ENCODE measurements around the gene PHC2.

The PHC2 gene

DNA sequence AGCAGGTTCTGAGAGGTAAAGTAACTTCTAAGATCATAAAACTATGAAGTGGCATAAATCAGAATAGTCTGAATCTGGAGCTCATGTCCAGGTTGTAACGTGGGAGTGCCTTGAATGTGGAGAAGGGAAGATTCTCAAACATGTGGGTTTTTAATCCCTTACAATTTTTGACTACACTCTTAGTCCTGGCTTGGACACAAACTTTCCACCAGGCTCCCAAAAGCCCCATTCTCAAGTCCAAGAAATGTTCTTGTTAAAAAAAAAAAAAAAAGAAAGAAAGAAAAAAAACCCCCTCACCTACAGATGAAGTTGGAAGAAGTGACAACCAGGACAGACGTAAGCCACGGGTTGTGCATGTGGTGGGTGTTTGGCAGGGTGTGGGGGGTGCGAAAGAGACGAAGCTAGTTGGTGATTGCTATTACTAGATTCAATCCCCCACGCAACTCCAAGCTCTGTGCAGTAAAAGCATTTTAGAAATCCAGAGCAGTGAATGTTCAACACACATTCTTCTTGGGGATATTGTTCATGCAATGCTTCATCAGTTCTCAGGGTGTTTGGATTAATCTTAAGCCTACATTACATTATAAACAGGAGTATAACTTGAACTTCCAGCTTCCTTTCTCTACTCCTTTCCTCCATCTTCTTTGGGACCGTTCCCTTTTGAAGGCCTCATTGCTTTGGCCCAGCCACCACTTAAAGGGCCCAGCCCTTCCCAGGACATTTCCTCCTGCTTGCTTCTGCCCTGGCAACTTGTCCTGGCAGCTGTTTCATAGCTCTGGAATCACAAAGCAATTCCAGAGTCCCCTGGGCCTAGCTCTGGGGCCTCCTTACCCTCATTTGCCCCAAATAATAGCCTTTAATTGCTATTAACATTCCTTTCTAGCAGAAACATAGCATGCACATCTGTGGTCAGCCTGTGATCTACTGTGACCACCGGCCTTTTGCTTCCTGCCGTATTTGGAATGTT is 41.8 kb downstream of the PHC2 start:
- DNase-seq: no peak

DNA sequence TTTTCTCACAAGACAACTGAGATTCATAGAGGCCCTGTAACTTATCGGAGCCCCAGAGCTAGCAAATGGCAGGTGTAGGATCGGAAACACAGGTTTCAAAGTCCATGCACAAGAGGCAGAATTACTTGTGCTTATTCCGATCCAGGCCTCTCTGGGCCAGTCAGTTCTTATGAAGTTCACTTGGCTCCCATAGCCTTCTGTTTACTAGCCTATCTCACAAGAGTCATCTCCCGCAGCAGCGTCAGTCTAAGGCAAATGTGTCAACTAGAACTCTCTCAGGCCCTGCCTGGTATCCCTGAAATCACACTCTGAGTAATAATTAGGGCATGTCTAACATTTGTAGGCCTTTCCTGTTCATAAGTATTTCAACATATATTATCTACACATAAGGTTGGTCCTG is 43.3 kb downstream of the PHC2 start:
- no peak for DNase-seq

GRCh38 chr1:33385251-33385650 is 45.6 kb downstream of the PHC2 start:
- DNase-seq: no peak

DNA sequence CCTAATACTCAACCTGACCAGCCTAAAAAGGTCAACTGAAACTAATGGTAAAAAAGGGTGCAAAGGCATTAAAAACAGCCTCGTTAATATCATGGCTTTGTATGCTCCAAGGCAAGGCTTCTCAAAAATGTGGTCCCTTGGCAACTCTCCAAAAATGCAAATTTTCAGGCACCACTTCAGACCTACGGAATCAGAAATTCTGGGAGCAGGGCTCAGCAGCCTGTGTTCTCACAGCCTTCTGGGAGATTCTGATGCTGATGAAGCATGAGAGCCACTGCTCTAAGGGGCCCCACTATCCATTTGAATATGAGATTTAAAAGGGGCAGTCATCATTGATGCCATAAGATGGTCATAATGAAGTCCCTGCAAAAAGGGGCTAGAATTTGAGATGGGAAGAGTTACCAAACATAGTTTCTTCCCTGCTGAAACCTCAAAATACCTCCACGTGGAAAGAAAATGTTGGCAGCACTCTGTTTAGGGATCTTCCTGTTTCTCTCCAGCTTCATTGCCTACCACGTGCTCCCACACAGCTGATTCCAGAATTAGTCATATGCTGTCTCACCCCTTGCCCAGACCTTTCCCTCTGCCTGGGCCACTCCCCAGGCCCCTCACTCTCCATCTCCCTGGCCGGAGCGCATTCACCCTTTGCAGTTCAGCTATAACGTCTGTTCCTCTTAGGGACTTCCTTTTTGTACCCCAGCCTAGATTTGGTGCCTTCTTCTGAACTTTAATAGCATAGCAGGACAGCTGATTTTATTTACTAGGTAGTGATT is 46.7 kb downstream of the PHC2 start:
- DNase-seq: peak; percentile 23 to 24

DNA sequence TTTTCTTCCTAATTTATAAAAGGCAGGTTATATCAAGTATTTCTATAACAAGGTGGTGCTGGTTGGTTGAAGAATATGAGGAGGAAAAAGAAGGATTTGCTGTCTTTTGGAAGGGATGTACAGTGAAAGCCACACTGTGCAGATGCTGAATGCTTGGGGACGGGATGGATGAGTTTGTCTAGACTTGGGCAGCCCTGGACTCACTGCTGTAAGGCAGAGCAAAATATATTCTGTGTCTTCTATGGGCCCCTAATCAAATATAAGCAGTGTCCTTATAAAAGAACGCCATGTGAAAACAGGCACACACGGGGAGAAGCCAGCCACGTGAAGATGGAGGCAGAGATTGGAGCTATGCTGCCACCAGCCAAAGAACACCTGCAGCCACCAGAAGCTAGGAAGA is 47.4 kb downstream of the PHC2 start:
- no peak for DNase-seq

GRCh38 chr1:33382661-33383415 is 48.1 kb downstream of the PHC2 start:
- no peak for DNase-seq

DNA sequence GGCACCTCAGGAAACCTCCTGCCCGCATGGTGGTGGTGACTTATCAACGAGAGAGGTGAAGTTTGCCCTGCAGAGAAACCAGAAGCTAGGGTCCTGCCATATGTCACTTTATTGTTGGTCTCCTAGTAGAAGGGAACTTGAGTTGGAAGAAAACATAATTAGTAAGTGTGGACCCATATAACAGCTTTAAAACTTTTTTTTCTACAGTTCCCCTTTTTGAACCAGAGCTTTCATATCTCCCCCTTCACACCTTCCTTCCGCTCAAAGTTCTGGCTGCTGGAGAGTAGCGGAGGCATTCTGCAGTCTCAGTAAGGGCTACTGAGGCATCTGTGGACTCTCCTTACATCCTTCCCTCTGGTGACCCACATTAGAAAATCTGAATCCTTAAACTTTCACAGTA is 48.9 kb downstream of the PHC2 start:
- DNase-seq: no peak

DNA sequence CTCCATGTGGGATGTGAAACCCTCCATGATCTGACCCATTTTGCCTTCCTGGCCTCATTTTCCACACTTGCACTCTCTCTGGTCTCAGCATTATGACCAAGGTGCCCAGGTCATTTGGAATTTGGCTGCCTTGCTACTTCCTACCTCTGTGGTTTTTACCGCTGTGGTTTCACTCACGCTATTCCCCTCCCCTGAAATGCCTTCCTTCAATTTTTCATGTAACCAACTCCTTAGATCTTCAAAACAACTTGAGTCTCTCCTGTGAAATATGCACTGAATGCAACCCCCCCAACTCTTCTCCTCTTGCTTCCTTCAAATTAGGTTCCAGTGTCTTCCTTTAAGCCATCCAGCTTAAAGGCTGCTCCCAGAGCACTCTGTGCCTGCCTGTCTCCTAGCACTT is 50.1 kb downstream of the PHC2 start:
- no peak for DNase-seq

DNA sequence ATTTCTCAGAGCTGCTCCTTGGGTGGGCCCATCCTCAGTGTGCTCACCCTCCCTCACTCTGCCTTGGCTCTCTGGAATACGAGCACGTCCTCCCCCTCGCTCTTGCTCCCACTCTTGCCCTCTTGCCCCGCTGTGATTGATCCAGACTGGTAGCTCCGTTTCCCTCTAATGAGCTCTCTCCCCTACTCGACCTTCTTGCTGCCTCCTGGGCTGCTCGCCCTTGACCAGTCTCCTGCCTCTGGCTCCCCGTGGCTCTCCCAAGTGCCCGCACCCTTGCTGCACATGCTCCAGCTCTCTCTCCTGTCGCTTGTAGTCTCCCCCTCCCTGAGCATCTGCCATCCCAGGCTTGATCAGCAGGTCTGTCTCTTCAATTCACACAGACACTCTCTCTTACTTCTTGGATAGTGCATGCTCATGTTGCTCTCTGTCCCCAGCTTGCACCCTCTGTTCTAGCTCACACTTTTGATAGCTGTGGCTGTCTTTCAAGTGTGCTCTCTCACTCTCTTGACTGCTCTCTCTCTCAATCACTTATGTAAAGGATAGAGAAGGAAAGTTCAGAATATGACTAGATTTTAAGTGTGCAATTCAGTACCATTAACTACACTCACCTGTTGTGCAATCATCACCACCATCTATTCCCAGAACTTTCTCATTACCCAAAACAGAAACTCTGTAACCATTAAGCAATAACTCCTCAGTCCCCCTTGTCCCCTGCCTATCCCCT is 51.1 kb downstream of the PHC2 start:
- no peak for DNase-seq

DNA sequence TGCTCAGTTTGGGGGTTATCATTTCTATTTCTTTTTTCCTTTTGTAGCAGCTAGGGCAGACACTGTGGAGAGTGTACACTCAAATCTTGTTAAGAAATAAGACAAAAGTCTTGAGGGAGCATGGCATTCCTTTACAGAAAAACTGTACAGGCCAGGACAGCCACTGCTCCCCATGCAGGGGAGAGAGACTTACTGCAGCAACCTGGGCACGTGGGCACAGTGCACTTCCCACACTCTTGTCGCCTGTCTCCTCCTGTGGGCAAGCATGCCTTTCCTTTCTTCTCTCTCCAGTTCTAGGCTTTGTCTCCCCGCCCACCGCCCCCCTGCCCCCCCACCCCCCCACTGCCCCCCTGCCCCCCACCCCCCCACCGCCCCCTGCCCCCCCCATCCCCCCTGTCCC is 51.9 kb downstream of the PHC2 start:
- DNase-seq: no peak

GRCh38 chr1:33378524-33378923 is 52.4 kb downstream of the PHC2 start:
- DNase-seq: peak in 1 of 2 experiments; percentile 37

DNA sequence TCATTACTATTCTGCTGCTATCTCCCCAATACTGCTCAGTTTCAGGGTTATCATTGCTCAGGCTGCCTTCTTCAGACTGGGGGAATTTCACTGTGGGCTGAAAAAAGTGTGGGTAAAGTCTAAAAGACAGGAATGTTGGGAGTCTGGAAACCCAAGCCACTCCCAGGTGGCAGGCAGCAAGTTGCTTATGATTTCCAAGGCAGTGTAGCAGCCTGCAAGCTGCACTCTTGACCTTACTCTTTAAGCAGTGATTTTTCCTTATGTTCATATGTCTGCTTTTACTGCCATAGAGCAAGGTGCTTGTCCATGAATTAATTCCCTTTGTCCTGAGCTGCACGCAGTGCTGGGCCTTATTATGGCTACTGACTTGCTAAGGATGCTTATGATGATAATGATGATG is 53.1 kb downstream of the PHC2 start:
- DNase-seq: peak in 1 of 2 experiments; percentile 41

GRCh38 chr1:33377013-33377412 is 53.9 kb downstream of the PHC2 start:
- DNase-seq: no peak

- DNase-seq: no peak
Observed at GRCh38 chr1:33375316-33375715, 55.6 kb downstream of the PHC2 start.

- no peak for DNase-seq
Observed at GRCh38 chr1:33374336-33375105, 56.4 kb downstream of the PHC2 start.

GRCh38 chr1:33373606-33374005 is 57.3 kb downstream of the PHC2 start:
- no peak for DNase-seq

DNA sequence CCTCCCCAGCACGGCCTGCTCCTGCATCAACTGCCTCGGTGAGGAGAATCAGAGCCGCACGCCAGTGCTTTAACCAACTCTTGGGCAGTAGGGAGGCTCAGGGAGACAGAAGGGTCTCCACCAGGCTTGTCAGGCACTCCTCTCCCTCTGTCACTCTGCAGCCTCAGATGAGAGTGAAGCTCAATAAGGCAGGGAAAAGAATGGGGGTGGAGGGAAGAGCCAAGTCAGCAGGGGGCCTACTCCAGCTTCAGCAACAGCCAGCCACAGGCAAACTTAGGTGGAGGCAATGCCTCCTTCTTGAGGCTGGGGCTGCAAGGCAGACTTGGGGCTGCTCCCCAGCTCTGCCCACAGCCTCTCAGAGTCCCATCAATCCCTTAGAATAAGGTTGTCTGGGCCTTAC is 58.2 kb downstream of the PHC2 start:
- DNase-seq: no peak

GRCh38 chr1:33372162-33372561 is 58.7 kb downstream of the PHC2 start:
- DNase-seq: no peak

- no peak for DNase-seq
Observed at GRCh38 chr1:33371334-33371733, 59.6 kb downstream of the PHC2 start.

DNA sequence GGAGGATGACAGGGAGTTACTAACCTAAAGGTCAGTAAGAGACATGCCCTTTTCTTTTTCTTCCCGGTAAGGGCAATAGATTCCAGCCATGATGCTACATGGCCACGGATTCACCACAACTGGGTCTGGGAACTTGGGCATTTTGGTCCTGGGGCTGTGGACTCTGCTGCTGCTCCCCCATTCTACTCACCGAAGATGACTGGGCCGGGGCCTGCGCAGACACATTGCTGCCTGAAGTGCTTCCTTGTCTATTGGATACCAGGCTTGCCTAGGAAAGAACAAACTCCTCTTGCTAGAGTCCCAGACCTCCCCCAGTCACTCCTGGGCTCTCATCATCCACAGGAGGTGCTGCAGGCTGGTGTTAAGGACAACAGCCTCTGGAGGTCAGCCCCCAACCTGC is 60.1 kb downstream of the PHC2 start:
- no peak for DNase-seq

DNA sequence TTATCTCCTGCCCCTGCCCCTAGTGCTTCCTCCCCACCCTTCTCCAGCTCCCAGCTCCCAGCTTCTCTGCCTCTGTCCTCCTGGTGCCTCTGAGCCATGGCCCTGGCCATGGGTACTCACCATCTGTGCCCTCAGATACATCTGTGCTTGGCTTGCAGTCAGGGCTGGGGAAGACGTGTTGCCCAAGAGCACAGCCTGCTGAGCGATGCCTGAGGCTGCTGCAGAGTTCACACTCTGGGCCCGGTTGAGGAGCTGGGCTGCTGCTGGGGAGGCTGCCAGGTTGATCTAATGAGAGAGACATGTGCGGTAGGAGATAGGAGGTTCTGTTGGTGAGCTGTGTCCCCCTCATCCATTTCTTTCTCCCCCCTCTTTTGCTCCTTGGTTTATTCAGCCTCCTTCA is 60.6 kb downstream of the PHC2 start:
- DNase-seq: no peak

- no peak for DNase-seq
Observed at GRCh38 chr1:33369764-33370163, 61.1 kb downstream of the PHC2 start.
